Ovary (tissue), 3 donors: ENCODE measurements around the gene GNPAT.

Experiments used
- POLR2A ChIP-seq: fragments of 450-650 bp; IDR thresholded peaks from one replicate; pipeline ENCODE4 v1.6.1; 2017; ENCODE audit warnings: antibody characterized with exemption, mild to moderate bottlenecking, moderate library complexity
- TF ChIP-seq, protein P1 (sequence below), 3 donors: fragments of 450-650 bp in 2 of 3; fragments of 200-600 bp in 1 of 3; IDR thresholded peaks; one replicate each; pipeline versions ENCODE4 v1.5.1 to v1.8.0; 2016 to 2022; ENCODE audit warnings: antibody characterized with exemption in 3 of 3, mild to moderate bottlenecking in 1 of 3
- donor health status: DM: no; HTN: no; CAD: no.

DNA sequence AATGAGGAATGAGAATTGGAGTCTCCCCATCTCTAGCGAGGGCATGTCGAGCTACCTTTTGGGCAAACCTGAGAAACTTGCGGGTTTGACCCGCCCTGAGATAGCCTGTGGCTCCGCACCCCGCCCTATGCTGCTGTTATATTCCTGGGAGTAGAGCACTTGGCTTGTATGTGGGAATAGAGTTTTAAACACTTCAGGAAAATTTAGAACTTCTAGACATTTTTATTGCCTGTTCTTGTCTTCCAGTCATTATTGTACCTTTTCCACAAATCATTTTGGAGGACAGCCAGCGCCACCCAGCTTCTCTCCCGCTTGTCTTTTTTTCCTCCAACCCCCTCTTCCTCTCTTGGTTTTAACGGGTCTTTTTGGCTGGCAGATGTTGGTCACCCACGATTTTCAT is 738 bp downstream of the GNPAT start:
- no peak for TF ChIP-seq POLR2A
- TF ChIP-seq, protein P1, sequence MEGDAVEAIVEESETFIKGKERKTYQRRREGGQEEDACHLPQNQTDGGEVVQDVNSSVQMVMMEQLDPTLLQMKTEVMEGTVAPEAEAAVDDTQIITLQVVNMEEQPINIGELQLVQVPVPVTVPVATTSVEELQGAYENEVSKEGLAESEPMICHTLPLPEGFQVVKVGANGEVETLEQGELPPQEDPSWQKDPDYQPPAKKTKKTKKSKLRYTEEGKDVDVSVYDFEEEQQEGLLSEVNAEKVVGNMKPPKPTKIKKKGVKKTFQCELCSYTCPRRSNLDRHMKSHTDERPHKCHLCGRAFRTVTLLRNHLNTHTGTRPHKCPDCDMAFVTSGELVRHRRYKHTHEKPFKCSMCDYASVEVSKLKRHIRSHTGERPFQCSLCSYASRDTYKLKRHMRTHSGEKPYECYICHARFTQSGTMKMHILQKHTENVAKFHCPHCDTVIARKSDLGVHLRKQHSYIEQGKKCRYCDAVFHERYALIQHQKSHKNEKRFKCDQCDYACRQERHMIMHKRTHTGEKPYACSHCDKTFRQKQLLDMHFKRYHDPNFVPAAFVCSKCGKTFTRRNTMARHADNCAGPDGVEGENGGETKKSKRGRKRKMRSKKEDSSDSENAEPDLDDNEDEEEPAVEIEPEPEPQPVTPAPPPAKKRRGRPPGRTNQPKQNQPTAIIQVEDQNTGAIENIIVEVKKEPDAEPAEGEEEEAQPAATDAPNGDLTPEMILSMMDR (IDR thresholded peaks at IDR 0.05), result no peak
